Neural cell (in vitro differentiated cells): ENCODE results near the gene SEMG1. TPM values are rescaled to one million over a fixed set of nuclear protein-coding genes. Genes with fewer than 3 reads are reported as not detected.

Experiments used
- H2AFZ ChIP-seq: fragments of 200-600, 300-800 bp; sonication (generic), shearing (Covaris generic); 2 replicates; pipeline ENCODE4 v1.6.0; 2014; ENCODE audit warnings: low read depth, mild to moderate bottlenecking, antibody characterized with exemption, low read length, moderate library complexity
- H3F3A ChIP-seq: fragments of 200-600 bp; shearing (Covaris generic); 2 replicates; pipeline ENCODE4 v1.6.1; 2016; ENCODE audit warnings: mild to moderate bottlenecking, moderate library complexity, mixed read lengths, antibody characterized with exemption, low read length; ENCODE audit not compliant: insufficient read depth, poor library complexity, severe bottlenecking
- H3K27ac ChIP-seq: fragments of 200-600, 300-800 bp; sonication (generic), shearing (Covaris generic); 2 replicates; pipeline ENCODE4 v1.5.1; 2014; ENCODE audit warnings: mild to moderate bottlenecking, low read length, moderate library complexity
- H3K27me3 ChIP-seq: fragments of 300-800, 200-600 bp; sonication (generic), shearing (Covaris generic); 2 replicates; pipeline ENCODE4 v1.6.0; 2014; ENCODE audit warnings: mild to moderate bottlenecking, low read depth, low read length, moderate library complexity; ENCODE audit not compliant: insufficient read depth
- H3K36me3 ChIP-seq: fragments of 300-800, 200-600 bp; sonication (generic), shearing (Covaris generic); 2 replicates; pipeline ENCODE4 v1.5.1; 2014; ENCODE audit warnings: mild to moderate bottlenecking, antibody characterized with exemption, low read length, moderate library complexity; ENCODE audit not compliant: insufficient read depth
- H3K4me2 ChIP-seq: fragments of 300-800, 200-600 bp; sonication (generic), shearing (Covaris generic); 2 replicates; pipeline ENCODE4 v1.6.0; 2014; ENCODE audit warnings: mild to moderate bottlenecking, low read length
- H3K4me3 ChIP-seq: fragments of 300-800, 200-600 bp; sonication (generic), shearing (Covaris generic); 2 replicates; pipeline ENCODE4 v1.5.1; 2014; ENCODE audit warnings: mild to moderate bottlenecking, low read length, moderate library complexity
- H3K79me2 ChIP-seq: fragments of 200-600 bp; shearing (Covaris generic); replicated peaks from 2 replicates; pipeline ENCODE4 v1.6.0; 2014; ENCODE audit warnings: mild to moderate bottlenecking, low read length, moderate library complexity; ENCODE audit not compliant: insufficient read depth
- H3K9ac ChIP-seq: fragments of 300-800, 200-600 bp; sonication (generic), shearing (Covaris generic); 2 replicates; pipeline ENCODE4 v1.6.1; 2016; ENCODE audit warnings: mild to moderate bottlenecking, low read length, mixed read lengths
- H3K9me2 ChIP-seq: fragments of 200-600 bp; shearing (Covaris generic); 2 replicates; pipeline ENCODE4 v1.6.1; 2016; ENCODE audit warnings: mild to moderate bottlenecking, low read length, mixed read lengths; ENCODE audit not compliant: insufficient read depth
- H3K9me3 ChIP-seq: fragments of 200-600, 300-800 bp; sonication (generic), shearing (Covaris generic); 2 replicates; pipeline ENCODE4 v1.6.1; 2016; ENCODE audit warnings: mild to moderate bottlenecking, mixed run types, low read length, moderate library complexity, mixed read lengths
- H4K20me1 ChIP-seq: fragments of 200-600 bp; shearing (Covaris generic); 2 replicates; pipeline ENCODE4 v1.6.1; 2016; ENCODE audit warnings: mild to moderate bottlenecking, mixed run types; ENCODE audit not compliant: insufficient read depth
- CTCF ChIP-seq: fragments of 450-650 bp; IDR thresholded peaks from 2 replicates; pipeline ENCODE4 v1.5.1; 2014; ENCODE audit warnings: antibody characterized with exemption, mild to moderate bottlenecking, moderate library complexity; ENCODE audit not compliant: poor library complexity, severe bottlenecking
- EP300 ChIP-seq: fragments of 450-650 bp; conservative IDR thresholded peaks from 2 replicates; pipeline ENCODE4 v1.6.1; 2014; ENCODE audit warnings: antibody characterized with exemption, mild to moderate bottlenecking, moderate library complexity; ENCODE audit not compliant: poor library complexity, severe bottlenecking
- EZH2 ChIP-seq: fragments of 200-600, 300-800 bp; shearing (Covaris generic), sonication (generic); IDR thresholded peaks from 2 replicates; pipeline ENCODE4 v1.6.1; 2014; ENCODE audit warnings: antibody characterized with exemption, low read length, borderline replicate concordance, mild to moderate bottlenecking; ENCODE audit not compliant: insufficient read depth, poor library complexity, severe bottlenecking
- MXI1 ChIP-seq: fragments of 450-650 bp; conservative IDR thresholded peaks from 2 replicates; pipeline ENCODE4 v1.6.1; 2014; ENCODE audit warnings: antibody characterized with exemption, mild to moderate bottlenecking; ENCODE audit not compliant: poor library complexity, severe bottlenecking
- POLR2AphosphoS5 ChIP-seq: IDR thresholded peaks from 2 replicates; pipeline ENCODE4 v1.6.1; 2012
- RAD21 ChIP-seq: fragments of 450-650 bp; conservative IDR thresholded peaks from 2 replicates; pipeline ENCODE4 v1.6.1; 2014; ENCODE audit warnings: antibody characterized with exemption, mild to moderate bottlenecking, moderate library complexity
- REST ChIP-seq: IDR thresholded peaks from 2 replicates; pipeline ENCODE4 v1.6.1; 2012; ENCODE audit warnings: borderline replicate concordance
- SMC3 ChIP-seq: fragments of 450-650 bp; conservative IDR thresholded peaks from 2 replicates; pipeline ENCODE4 v1.6.1; 2014; ENCODE audit warnings: antibody characterized with exemption, mild to moderate bottlenecking, moderate library complexity; ENCODE audit not compliant: poor library complexity
- TAF1 ChIP-seq: IDR thresholded peaks from 2 replicates; pipeline ENCODE4 v1.6.1; 2012; ENCODE audit warnings: low read depth
- polyA plus RNA-seq: library from polyadenylated mRNA; depleted of rRNA; stranded (reverse); fragments of >200 nt; gene quantifications from 2 replicates; pipeline ENCODE4 v1.2.3, GENCODE V29; 2014

The SEMG1 gene
- polyA plus RNA-seq, 1 donor from 2014 or later = not detected

- no peaks in the 10 kb centered on the region for H3K36me3 ChIP-seq
- no peaks in the 10 kb centered on the region for H3K9me2 ChIP-seq
- no peaks in the 10 kb centered on the region for H3K79me2 ChIP-seq
- no peak within 1 kb of the TSS for H3K9ac ChIP-seq
- TF ChIP-seq EP300 (no peak), CTCF (no peak), SMC3 (no peak), POLR2AphosphoS5 (no peak), RAD21 (no peak), REST (no peak), EZH2 (no peak), TAF1 (no peak), MXI1 (no peak)
- no peak within 1 kb of the TSS for H3K4me3 ChIP-seq
- H3K9me3 ChIP-seq = no peaks in the 10 kb centered on the region
- no peaks in the 10 kb centered on the region for H3F3A ChIP-seq
- H3K27me3 ChIP-seq = no peaks in the 10 kb centered on the region
- H3K4me2 ChIP-seq = no peak within 1 kb of the TSS
- no peak within 1 kb of the TSS for H2AFZ ChIP-seq
- H3K27ac ChIP-seq = no peak within 1 kb of the TSS
- no peaks in the 10 kb centered on the region for H4K20me1 ChIP-seq
These were observed 14.2 kb downstream of the SEMG1 start, which contains the start of gene SEMG2 for GRCh38 chr20:45221076-45221475. Gene SEMG2 (plus strand): TSS chr20:45221373. CDS start chr20:45221390, 17 bp downstream.

GRCh38 chr20:45223136-45223535, 16.3 kb downstream of the SEMG1 start:
- Histone ChIP-seq H3K4me2 (no peak overlapping the region), H3K9ac (no peak overlapping the region), H3K4me3 (no peak overlapping the region), H3K27ac (no peak overlapping the region), H3K9me2 (no peaks in the 10 kb centered on the region), H3K79me2 (no peaks in the 10 kb centered on the region), H3F3A (no peaks in the 10 kb centered on the region), H3K27me3 (no peaks in the 10 kb centered on the region), H4K20me1 (no peaks in the 10 kb centered on the region), H2AFZ (no peak overlapping the region), H3K36me3 (no peaks in the 10 kb centered on the region), H3K9me3 (no peaks in the 10 kb centered on the region)
- TF ChIP-seq TAF1 = no peak
- TF ChIP-seq CTCF = no peak
- TF ChIP-seq EZH2 = no peak
- TF ChIP-seq RAD21 = no peak
- no peak for TF ChIP-seq REST
- TF ChIP-seq EP300 = no peak
- no peak for TF ChIP-seq SMC3
- no peak for TF ChIP-seq MXI1
- no peak for TF ChIP-seq POLR2AphosphoS5
